GM12891 (cell line): ENCODE results near the gene NELL2.

Source experiments
- PAX5 ChIP-seq: IDR thresholded peaks from 2 replicates; pipeline ENCODE4 v1.6.1; 2011; ENCODE audit warnings: low read length, moderate library complexity, mild to moderate bottlenecking; ENCODE audit not compliant: insufficient read depth, severe bottlenecking
- POLR2A ChIP-seq: IDR thresholded peaks from 2 replicates; pipeline ENCODE4 v1.6.1; 2011; ENCODE audit warnings: low read depth, low read length, control low read depth
- POLR2AphosphoS5 ChIP-seq: IDR thresholded peaks from 2 replicates; pipeline ENCODE4 v1.6.1; 2011; ENCODE audit warnings: low read depth, low read length, control low read depth
- POU2F2 ChIP-seq: IDR thresholded peaks from 2 replicates; pipeline ENCODE4 v1.6.1; 2011; ENCODE audit warnings: low read depth, mild to moderate bottlenecking, control low read depth, low read length, moderate library complexity
- SPI1 ChIP-seq: IDR thresholded peaks from 2 replicates; pipeline ENCODE4 v1.6.1; 2011; ENCODE audit warnings: low read depth, low read length, control low read depth
- TAF1 ChIP-seq: IDR thresholded peaks from 2 replicates; pipeline ENCODE4 v1.6.1; 2011; ENCODE audit warnings: low read depth, low read length, control low read depth

- TF ChIP-seq SPI1 (no peak), POLR2A (no peak), TAF1 (no peak), POLR2AphosphoS5 (no peak), PAX5 (no peak), POU2F2 (no peak)
These were observed 356.2 kb downstream of the NELL2 start for GRCh38 chr12:44519931-44520330.
